Loucy (cell line): ENCODE results near the gene SLC22A23.

Experiments used
- H2AFZ ChIP-seq: fragments of 200-600 bp; sonication (generic); 2 replicates; pipeline ENCODE4 v1.6.0; 2016; ENCODE audit warnings: antibody characterized with exemption, mild to moderate bottlenecking, low read length, moderate library complexity
- H3F3A ChIP-seq: fragments of 200-600 bp; 2 replicates; pipeline ENCODE4 v1.6.0; 2016; ENCODE audit warnings: antibody characterized with exemption, low read depth, mild to moderate bottlenecking
- H3K27me3 ChIP-seq: fragments of 200-600 bp; sonication (generic); 2 replicates; pipeline ENCODE4 v1.6.1; 2014; ENCODE audit warnings: low read length, mild to moderate bottlenecking; ENCODE audit not compliant: insufficient read depth, poor library complexity, severe bottlenecking
- H3K36me3 ChIP-seq: fragments of 200-600 bp; sonication (generic); 2 replicates; pipeline ENCODE4 v1.6.1; 2016; ENCODE audit warnings: low read length; ENCODE audit not compliant: insufficient read depth
- H3K4me1 ChIP-seq: fragments of 200-600 bp; sonication (generic); 2 replicates; pipeline ENCODE4 v1.5.1; 2014; ENCODE audit warnings: low read length, mild to moderate bottlenecking; ENCODE audit not compliant: insufficient read depth, poor library complexity, severe bottlenecking
- H3K4me2 ChIP-seq: fragments of 200-600 bp; sonication (generic); 2 replicates; pipeline ENCODE4 v1.6.0; 2014; ENCODE audit warnings: antibody characterized with exemption, low read length, low read depth, mild to moderate bottlenecking; ENCODE audit not compliant: poor library complexity, severe bottlenecking
- H3K4me3 ChIP-seq: fragments of 200-600 bp; sonication (generic); 2 replicates; pipeline ENCODE4 v1.5.1; 2014; ENCODE audit warnings: low read length, mild to moderate bottlenecking, mixed read lengths; ENCODE audit not compliant: poor library complexity, severe bottlenecking
- H3K79me2 ChIP-seq: fragments of 200-600 bp; sonication (generic); 2 replicates; pipeline ENCODE4 v1.6.1; 2014; ENCODE audit warnings: low read length; ENCODE audit not compliant: insufficient read depth
- H3K9ac ChIP-seq: fragments of 200-600 bp; sonication (generic); 2 replicates; pipeline ENCODE4 v1.6.0; 2014; ENCODE audit warnings: mild to moderate bottlenecking, low read depth, low read length, moderate library complexity; ENCODE audit not compliant: poor library complexity, severe bottlenecking
- H3K9me2 ChIP-seq: fragments of 200-600 bp; sonication (generic); replicated peaks from 2 replicates; pipeline ENCODE4 v1.6.1; 2016; ENCODE audit warnings: low read depth, low read length, mixed read lengths
- H3K9me3 ChIP-seq: fragments of 200-600 bp; sonication (generic); 2 replicates; pipeline ENCODE4 v1.6.1; 2014; ENCODE audit warnings: mild to moderate bottlenecking, antibody characterized with exemption, low read length, low read depth; ENCODE audit not compliant: insufficient read depth
- H4K20me1 ChIP-seq: fragments of 200-600 bp; sonication (generic); 2 replicates; pipeline ENCODE4 v1.6.0; 2014; ENCODE audit warnings: antibody characterized with exemption, low read length, mild to moderate bottlenecking; ENCODE audit not compliant: insufficient read depth, poor library complexity, severe bottlenecking
- CTCF ChIP-seq: fragments of 200-600 bp; sonication (generic); conservative IDR thresholded peaks from 2 replicates; pipeline ENCODE4 v1.5.1; 2014; ENCODE audit warnings: mild to moderate bottlenecking, antibody characterized with exemption, low read length
- EZH2phosphoT487 ChIP-seq: fragments of 200-600 bp; IDR thresholded peaks from 2 replicates; pipeline ENCODE4 v1.6.1; 2018; ENCODE audit warnings: antibody characterized with exemption, mild to moderate bottlenecking, moderate library complexity, borderline replicate concordance

SLC22A23 gene

GRCh38 chr6:3325210-3325609 is 131.6 kb downstream of the SLC22A23 start:
- H3K4me2 ChIP-seq = no peak overlapping the region

GRCh38 chr6:3324262-3324942 is 132.4 kb downstream of the SLC22A23 start:
- no peaks in the 10 kb centered on the region for H3F3A ChIP-seq
- H3K9ac ChIP-seq = no peak overlapping the region
- H3K4me3 ChIP-seq = no peak overlapping the region
- H2AFZ ChIP-seq = no peak overlapping the region
- H3K9me2 ChIP-seq = no peaks in the 10 kb centered on the region
- no peaks in the 10 kb centered on the region for H3K27me3 ChIP-seq
- H4K20me1 ChIP-seq = no peaks in the 10 kb centered on the region
- no peak overlapping the region for H3K4me2 ChIP-seq
- no peaks in the 10 kb centered on the region for H3K9me3 ChIP-seq
- H3K36me3 ChIP-seq = no peaks in the 10 kb centered on the region
- TF ChIP-seq EZH2phosphoT487 (no peak), CTCF (no peak)
- H3K4me1 ChIP-seq = peaks cover 14% of the 10 kb centered on the region
- no peaks in the 10 kb centered on the region for H3K79me2 ChIP-seq

More at GRCh38 chr6:3325210-3325609, 131.6 kb downstream of the SLC22A23 start:
- Histone ChIP-seq H3K36me3 (no peaks in the 10 kb centered on the region), H3K79me2 (no peaks in the 10 kb centered on the region), H3K9me2 (no peaks in the 10 kb centered on the region), H4K20me1 (no peaks in the 10 kb centered on the region), H3K4me3 (no peak overlapping the region), H3K9me3 (no peaks in the 10 kb centered on the region), H3F3A (no peaks in the 10 kb centered on the region), H3K9ac (no peak overlapping the region), H3K4me1 (peaks cover 14% of the 10 kb centered on the region), H2AFZ (no peak overlapping the region), H3K27me3 (no peaks in the 10 kb centered on the region)
- TF ChIP-seq EZH2phosphoT487 = no peak
- TF ChIP-seq CTCF = no peak

GRCh38 chr6:3323696-3324261 is 133.1 kb downstream of the SLC22A23 start:
- TF ChIP-seq EZH2phosphoT487 = no peak
- no peak for TF ChIP-seq CTCF
- Histone ChIP-seq H3K4me2 (no peak overlapping the region), H3K9me2 (no peaks in the 10 kb centered on the region), H3K36me3 (no peaks in the 10 kb centered on the region), H3K4me3 (no peak overlapping the region), H3K27me3 (no peaks in the 10 kb centered on the region), H3F3A (no peaks in the 10 kb centered on the region), H3K9me3 (no peaks in the 10 kb centered on the region), H2AFZ (no peak overlapping the region), H3K4me1 (peaks cover 16% of the 10 kb centered on the region), H3K79me2 (no peaks in the 10 kb centered on the region), H4K20me1 (no peaks in the 10 kb centered on the region), H3K9ac (no peak overlapping the region)
